Astrocyte of the spinal cord (primary cell): Measurements from ENCODE around the gene NSUN6.

Experiments used
- DNase-seq: peaks from one replicate; pipeline ENCODE4 v3.0.0; 2011; ENCODE audit warnings: low read depth, low spot score
- H3K4me3 ChIP-seq: 2 replicates; pipeline ENCODE4 v1.5.1; 2011; ENCODE audit warnings: low read depth, mild to moderate bottlenecking, low read length, moderate library complexity
- in situ Hi-C: cut with HindIII; loops from 2 replicates; pipeline ENCODE4 v1.10.0; 2017; ENCODE audit warnings: low sequenced_read_pairs
- TF ChIP-seq, protein P1 (sequence below): IDR thresholded peaks from 2 replicates; pipeline ENCODE4 v1.5.1; 2012; ENCODE audit warnings: low read depth, mild to moderate bottlenecking, low read length, inconsistent platforms

NSUN6 gene

DNA sequence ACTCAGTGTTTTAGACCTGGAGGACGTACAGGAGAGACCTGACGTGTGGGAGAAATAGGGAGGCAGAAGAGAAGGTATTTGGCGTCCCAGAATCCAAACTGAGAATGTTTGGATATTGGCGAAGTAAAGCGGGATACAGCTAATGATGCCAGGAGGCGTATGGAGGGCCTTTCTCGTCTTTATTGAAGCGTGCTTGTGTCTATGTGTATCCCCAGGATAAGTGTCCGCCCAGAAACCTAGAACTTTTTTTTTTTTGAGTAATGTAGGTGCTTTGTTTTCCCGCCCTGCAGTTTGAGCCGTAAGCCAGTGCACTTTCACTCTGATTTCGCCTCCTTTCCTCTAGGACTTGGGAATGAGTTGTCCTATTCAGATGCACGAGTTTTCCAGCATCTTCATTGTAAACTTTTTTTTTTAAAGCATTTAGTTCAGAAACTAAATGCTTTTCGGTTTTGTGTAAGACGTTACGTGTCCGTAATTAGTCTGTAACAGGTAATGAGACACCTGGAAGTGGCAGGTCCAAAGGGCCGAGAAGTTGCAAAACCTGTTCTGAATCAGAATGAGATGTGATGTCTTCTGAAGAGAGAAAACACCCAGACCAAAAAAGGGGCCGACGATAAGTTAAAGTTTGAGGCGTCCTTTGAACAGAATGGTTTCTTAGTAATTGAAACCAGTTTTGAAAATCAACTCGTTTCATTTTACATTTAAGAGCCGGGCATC is 8.6 kb upstream of the NSUN6 start:
- TF ChIP-seq, protein P1, sequence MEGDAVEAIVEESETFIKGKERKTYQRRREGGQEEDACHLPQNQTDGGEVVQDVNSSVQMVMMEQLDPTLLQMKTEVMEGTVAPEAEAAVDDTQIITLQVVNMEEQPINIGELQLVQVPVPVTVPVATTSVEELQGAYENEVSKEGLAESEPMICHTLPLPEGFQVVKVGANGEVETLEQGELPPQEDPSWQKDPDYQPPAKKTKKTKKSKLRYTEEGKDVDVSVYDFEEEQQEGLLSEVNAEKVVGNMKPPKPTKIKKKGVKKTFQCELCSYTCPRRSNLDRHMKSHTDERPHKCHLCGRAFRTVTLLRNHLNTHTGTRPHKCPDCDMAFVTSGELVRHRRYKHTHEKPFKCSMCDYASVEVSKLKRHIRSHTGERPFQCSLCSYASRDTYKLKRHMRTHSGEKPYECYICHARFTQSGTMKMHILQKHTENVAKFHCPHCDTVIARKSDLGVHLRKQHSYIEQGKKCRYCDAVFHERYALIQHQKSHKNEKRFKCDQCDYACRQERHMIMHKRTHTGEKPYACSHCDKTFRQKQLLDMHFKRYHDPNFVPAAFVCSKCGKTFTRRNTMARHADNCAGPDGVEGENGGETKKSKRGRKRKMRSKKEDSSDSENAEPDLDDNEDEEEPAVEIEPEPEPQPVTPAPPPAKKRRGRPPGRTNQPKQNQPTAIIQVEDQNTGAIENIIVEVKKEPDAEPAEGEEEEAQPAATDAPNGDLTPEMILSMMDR: no peak
- in situ Hi-C loops: no loop called here

DNA sequence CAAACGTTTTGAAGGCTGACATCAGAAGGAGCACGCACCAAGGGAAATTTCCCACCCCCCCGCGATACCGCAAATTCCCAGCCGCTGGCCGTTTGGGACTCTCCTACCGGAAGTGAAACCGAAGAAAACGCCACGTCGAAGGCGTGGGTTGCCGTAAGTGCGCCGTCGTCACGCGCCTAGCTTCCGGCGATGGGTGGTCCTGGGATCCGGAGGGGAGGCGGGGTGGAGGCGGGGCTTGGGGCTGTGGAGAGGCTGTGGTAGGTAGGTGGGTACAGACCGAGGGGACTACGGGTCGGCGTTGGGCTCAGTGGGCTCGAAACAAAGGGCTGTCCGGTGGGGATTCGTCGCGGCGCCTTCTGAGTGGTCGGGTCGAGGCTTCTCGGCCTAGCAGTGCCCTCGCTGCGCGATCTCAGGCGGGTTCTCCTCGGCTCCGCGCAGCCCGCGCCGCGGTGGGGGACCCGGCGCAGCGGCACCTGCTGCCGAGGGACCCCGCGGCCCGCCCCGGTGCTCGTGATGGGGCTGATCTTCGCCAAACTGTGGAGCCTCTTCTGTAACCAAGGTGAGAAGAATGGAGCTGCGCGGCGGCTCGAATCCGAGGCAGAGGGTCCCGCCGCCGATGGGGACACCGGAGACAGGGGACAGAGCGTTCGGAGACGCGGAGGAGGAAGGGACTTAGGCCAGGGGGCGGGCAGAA is 7.9 kb upstream of the NSUN6 start, which contains the start of gene ARL5B:
ARL5B (plus strand) TSS at position 307 of the 694 bp plus-strand sequence; CDS start at position 514, 207 bp downstream.
- in situ Hi-C loops: no loop called here
- DNase-seq: peak; percentile 99

More for the DNA sequence above, 8.6 kb upstream of the NSUN6 start:
- peak overlapping the region; percentile 91 for H3K4me3 ChIP-seq
- peak; percentile 50 for DNase-seq

DNA sequence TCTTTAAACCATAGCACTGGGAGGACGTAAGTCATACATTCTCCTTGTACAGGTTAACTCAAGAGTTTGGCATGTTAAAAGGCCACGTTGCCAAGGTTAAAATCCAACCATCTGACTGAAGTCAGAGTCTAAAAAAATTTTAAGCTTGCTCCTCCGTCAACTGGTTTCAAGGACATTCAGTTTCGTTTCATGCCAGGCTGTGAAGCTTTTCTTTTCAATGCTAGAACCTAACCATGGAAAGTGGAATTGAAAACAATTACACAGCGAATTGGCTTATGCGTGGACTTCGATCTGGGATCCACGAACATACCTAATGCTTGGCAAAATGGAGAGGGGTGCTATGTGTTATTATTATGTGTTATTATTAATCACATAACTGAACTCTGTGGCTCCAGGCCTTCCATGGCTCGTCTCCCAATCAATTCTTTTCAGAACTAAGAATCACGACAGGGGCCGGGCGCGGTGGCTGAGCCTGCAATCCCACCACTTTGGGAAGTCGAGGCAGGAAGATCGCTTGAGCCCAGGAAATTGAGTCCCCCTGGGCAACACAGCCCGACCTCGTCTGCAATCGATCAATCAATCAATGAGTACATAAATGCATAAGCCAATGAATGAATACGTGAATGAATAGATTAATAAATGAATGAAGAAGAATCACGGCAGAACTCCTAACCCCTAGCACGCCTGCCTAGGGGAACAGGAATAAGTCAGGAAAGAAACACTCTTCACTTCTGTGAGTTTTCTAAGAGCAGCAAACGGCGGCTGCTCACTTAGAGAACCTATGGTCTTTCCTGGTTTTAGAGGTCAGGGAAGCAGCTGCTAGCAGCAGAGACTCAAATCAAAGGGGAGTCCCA is 7.1 kb upstream of the NSUN6 start:
- in situ Hi-C loops: no loop called here

More for the DNA sequence above, 7.9 kb upstream of the NSUN6 start, which contains the start of gene ARL5B:
- H3K4me3 ChIP-seq: peak within 1 kb of the TSS; percentile 91
- TF ChIP-seq, protein P1: no peak

DNA sequence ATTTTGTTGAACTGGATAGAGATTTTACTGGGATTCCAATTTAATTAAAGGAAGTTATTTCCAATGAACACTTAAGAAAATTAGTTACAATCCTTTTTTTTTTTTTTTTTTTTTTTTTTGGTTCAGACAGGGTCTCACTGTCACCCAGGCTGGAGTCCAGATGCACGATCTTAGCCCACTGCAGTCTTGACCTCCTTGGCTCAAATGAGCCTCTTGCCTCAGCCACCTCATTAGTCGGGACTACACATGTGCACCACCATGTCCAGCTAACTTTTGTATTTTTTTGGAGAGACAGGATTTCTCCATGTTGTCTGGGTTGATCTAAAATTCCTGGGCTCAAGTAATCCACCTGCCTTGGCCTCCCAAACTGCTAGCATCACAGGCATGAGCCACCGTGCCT is 5.3 kb upstream of the NSUN6 start:
- no peak overlapping the region for H3K4me3 ChIP-seq
- in situ Hi-C loops: no loop called here
- TF ChIP-seq, protein P1: no peak
- DNase-seq: no peak

More for the DNA sequence above, 7.1 kb upstream of the NSUN6 start:
- H3K4me3 ChIP-seq: peak overlapping the region; percentile 91
- peak; percentile 29 for DNase-seq
- TF ChIP-seq, protein P1: no peak

GRCh38 chr10:18653112-18653511 is 1.7 kb upstream of the NSUN6 start:
- in situ Hi-C loops: no loop called here
- TF ChIP-seq, protein P1: no peak
- no peak overlapping the region for H3K4me3 ChIP-seq
- no peak for DNase-seq

GRCh38 chr10:18650404-18650997 is 886 bp downstream of the NSUN6 start:
- in situ Hi-C loops: no loop called here

More at GRCh38 chr10:18650404-18650997, 886 bp downstream of the NSUN6 start:
- TF ChIP-seq, protein P1: no peak
- H3K4me3 ChIP-seq: peak overlapping the region; percentile 70
- no peak for DNase-seq
